GM13977 (cell line): Measurements from ENCODE around the gene ZNF329.

Experiments used
- DNase-seq: peaks from one replicate; pipeline ENCODE4 v3.0.0; 2012; ENCODE audit warnings: low spot score
- in situ Hi-C: fragments of 300-500 bp; cut with MboI; formaldehyde crosslinking; loops from one replicate; pipeline ENCODE4 v1.12.0; 2022; ENCODE audit warnings: low sequenced_read_pairs, low pct_unique_long_range_greater_than_20kb, mixed read lengths, inconsistent platforms; ENCODE audit not compliant: unreplicated experiment
- TF ChIP-seq, protein P1 (sequence below): IDR thresholded peaks from 2 replicates; pipeline ENCODE4 v1.5.1; 2012; ENCODE audit warnings: mild to moderate bottlenecking, control low read depth; ENCODE audit not compliant: insufficient read depth; ENCODE audit errors: extremely low read depth, missing control alignments

Gene ZNF329

DNA sequence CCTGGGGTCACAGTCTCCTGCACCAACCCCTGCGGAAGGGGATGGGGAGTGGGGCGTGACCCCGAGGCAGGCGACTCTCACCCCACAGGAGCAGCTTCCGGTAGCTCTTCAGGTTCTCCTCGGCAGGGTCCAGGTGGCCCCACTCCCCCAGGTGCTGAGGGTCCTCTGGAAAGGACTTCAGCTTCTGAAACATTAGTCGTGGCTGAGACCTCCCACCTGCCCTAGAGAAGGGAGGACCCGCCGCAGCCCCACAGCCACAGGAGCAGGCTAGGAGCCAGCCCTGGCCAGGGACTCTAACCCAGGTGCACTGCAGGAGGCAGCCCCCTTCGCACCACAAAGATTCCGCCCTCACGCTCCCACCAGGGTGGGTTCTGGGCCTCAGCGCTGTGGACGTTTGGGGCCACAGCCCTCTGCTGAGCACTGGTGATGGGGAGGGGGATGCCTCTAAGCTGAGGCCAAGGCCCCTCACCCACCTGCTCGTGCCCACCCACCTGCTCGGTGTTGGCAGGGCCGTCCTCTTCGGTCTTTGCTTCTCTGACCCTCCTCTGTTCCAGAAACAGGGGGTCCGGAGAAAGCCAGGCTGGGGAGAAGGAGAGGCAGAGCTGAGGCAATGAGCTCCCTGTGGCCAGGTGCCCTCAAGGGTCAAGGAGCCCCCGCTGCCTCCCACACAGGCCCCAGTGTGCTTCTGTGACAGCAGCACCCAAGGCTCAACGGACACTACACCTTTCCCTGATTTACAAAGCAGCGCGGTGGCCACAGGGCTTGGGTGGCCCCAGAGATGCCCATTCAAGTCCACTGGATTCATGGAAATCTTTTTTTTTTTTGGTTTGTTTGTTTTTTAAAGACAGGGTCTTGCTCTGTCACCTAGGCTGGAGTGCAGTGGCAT is 63.5 kb downstream of the ZNF329 start:
- TF ChIP-seq, protein P1, sequence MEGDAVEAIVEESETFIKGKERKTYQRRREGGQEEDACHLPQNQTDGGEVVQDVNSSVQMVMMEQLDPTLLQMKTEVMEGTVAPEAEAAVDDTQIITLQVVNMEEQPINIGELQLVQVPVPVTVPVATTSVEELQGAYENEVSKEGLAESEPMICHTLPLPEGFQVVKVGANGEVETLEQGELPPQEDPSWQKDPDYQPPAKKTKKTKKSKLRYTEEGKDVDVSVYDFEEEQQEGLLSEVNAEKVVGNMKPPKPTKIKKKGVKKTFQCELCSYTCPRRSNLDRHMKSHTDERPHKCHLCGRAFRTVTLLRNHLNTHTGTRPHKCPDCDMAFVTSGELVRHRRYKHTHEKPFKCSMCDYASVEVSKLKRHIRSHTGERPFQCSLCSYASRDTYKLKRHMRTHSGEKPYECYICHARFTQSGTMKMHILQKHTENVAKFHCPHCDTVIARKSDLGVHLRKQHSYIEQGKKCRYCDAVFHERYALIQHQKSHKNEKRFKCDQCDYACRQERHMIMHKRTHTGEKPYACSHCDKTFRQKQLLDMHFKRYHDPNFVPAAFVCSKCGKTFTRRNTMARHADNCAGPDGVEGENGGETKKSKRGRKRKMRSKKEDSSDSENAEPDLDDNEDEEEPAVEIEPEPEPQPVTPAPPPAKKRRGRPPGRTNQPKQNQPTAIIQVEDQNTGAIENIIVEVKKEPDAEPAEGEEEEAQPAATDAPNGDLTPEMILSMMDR, result no peak
- in situ Hi-C loops, result no loop called here
- DNase-seq, result no peak

DNA sequence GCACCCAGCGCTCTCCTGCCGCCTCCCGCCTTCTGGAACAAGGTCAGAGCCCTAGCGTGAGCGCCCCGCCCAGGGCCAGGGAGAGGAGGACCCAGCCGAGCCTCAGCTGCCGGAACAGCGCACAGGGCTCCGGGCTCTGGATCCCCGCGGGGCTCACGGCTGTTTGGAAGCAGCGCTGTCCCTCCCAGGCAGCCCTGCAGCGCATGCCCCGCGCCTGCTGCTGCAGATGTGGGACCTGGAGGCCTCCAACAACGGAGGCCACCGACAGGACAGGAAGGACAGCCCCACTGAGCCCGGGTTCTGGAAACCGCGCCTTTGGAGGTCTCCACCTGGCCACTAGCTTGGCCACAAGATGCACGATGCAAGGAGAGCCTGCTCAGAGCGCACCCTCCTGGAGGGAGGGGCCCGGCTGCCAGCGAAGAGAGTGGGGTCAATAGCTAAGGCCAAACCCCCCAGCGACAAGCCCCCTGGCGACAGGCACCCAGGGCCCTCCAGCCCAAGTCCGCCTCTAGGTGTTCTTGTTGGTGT is 65.2 kb downstream of the ZNF329 start:
- TF ChIP-seq, protein P1, result no peak
- no peak for DNase-seq
- in situ Hi-C loops, result no loop called here

DNA sequence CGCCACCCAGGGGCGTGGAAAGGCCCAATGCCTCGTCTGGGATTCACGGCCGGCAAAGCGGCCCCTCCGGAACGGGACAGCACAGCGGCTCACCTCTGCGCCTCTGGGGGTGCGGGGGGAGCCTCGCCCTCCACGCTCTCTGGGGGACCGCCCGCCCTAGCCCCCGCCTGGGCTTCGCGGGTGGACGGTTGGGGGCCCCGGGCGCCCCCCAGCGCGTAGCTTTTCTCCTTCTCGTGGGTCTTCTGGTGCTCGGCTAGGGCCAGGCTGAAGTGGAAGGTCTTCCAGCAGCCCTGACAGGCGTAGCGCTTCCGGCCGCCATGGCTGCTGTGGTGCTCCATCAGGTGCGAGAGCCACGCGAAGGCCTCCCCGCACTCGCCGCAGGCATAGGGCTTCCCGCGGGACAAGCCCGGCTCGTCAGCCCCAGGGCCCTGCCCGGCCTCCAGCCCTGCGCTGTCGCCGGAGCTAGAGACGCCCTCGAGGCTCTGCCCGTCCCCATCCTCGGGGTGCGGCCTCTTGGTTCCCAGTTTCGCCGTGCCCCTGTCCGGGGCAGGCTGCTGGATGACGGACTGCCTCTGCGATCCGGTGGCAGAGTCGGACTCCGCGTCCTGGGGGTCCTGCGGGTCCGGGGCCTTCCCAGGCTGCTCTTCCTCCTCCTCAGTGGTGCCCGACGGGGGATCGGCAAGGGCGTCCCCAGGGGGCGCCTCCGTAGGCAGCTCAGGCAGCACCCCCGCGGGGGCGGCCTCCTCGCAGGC is 65.8 kb downstream of the ZNF329 start:
- in situ Hi-C loops, result no loop called here
- no peak for DNase-seq

DNA sequence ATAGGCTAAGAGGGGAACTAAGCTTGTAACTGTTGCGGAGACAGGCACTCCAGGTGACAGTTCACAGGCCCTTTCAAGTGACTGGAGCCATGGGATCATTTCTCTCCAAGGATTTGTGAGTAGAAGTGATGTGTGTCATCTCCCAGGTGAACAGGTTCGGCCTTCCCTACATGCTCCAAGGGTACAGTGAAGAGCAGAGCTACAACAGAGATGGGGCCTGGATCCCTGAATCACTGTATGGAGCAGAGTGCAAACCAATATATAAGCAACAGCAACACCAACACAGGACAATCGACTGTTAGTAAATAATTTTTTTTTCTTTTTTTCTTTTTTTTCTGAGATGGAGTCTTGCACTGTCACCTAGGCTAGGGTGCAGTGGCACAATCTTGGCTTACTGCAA is 67.6 kb downstream of the ZNF329 start:
- no peak for DNase-seq
- TF ChIP-seq, protein P1, result no peak
- in situ Hi-C loops, result no loop called here

More for the DNA sequence above, 65.8 kb downstream of the ZNF329 start:
- TF ChIP-seq, protein P1, result no peak

DNA sequence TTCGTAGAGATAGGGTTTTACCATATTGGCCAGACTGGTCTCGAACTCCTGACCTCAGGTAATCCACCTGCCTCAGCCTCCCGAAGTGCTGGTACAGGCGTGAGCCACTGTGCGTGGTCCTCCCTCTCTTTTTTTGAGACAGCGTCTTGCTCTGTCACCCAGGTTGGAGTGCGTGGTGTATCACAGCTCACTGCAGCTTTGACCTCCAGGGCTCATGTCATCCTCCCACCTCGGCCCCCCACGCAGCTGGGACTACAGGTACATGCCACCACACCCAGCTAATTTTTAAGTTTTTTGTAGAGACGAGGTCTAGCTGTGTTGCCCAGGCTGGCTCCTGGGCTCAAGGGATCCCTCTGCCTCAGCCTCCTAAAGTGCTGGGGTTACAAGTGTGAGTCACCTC is 70.8 kb downstream of the ZNF329 start:
- in situ Hi-C loops, result no loop called here
- no peak for DNase-seq
- TF ChIP-seq, protein P1, result no peak
